HG03521 (cell line): ENCODE measurements around the gene HOXB3.
A peak's percentile ranks its signal among the peaks of the same experiment; 100 is the strongest.
"Not testable (repeated sequence)": the region's sequence is repeated elsewhere in the genome, so short reads cannot be mapped to it uniquely, and the experiment has no call there.

Source experiments
- ATAC-seq: cut with Tn5 transposase; IDR thresholded peaks from one replicate; pipeline ENCODE4 v1.9.1; 2021; ENCODE audit warnings: mild to moderate bottlenecking, moderate library complexity; ENCODE audit not compliant: unreplicated experiment

HOXB3 gene

DNA sequence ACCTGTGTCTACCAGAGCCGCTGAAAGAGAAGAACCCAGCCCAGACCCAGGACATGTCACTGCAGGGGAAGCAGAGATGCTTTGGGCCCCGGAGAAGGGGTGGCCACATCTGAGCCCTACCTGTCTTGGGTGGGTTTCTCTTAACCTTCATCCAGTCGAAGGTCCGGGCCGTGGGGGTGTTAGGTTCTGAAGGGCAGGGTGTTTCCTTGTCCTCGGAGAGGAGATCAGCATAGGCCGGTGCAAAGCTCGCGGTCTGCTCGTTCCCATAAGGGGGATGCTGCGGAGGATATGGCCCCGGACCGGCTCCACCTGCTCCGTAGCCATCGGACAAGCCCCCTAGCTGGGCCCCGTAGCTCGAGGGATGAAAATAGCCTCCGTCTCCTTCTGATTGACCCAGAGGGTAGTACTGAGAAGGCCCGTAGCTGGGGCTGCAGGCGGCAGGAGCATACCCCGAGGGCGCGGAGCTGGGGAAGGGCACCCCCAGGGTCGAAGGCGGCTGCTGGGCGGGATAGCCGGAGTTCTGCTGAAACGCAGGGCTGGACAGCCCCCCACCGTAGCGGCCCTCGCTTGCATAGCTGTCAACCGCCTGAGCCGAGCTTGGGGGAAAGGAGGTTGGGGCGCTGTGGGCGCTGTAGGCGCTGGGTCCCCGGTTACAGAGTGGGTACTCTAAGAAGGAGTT lies 59.7 kb downstream of the HOXB3 start:
- ATAC-seq = no peak

DNA sequence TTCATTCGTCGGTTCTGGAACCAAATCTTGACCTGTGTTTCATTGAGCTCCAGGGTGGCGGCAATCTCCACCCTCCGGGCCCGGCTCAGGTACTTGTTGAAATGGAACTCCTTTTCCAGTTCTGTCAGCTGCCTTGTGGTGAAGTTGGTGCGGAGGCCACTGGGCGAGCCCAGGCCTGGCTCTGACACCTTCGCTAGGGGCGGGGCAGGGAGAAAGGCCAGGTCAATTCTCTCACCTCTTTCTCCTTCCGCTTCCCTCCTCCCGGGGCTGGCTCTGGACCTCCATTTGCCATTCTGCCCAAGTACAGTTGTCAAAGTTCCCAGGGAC lies 60.4 kb downstream of the HOXB3 start:
- no peak for ATAC-seq

DNA sequence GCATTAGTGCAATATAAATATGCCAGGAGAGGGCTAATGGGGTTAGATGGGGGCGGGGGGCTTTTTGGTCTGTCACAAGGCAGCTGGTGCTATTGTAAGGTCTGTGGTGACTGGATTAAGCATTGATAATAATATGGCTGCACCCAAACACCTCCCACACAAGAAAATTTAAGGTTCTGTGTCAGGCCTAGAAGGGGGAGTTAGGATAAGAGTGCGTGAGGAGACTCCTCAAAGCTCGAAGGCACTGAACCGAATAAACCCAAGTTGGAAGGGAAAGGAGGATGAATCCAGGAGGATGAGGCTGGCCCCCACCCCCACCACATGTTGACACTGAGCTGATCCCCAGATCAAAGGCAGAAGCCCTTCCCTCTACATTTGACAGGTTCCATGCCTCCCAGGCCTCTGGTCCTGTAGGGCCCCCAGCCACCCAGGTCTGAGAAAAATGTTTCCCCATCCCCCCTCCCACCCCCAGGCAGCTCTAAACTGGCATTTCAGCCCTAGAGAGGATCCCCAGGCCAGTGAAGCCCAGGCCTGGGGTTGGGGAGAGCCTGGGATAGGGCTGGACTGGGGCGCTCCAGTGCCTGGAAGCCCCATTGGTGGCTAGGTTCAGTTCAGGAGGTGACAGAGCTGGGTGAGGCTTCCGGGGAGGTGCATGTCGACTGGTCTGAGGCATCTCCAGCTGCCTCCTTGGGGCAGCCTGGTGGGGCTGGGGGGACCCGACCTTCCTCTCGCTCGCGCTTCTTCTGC lies 60.9 kb downstream of the HOXB3 start:
- ATAC-seq = no peak

DNA sequence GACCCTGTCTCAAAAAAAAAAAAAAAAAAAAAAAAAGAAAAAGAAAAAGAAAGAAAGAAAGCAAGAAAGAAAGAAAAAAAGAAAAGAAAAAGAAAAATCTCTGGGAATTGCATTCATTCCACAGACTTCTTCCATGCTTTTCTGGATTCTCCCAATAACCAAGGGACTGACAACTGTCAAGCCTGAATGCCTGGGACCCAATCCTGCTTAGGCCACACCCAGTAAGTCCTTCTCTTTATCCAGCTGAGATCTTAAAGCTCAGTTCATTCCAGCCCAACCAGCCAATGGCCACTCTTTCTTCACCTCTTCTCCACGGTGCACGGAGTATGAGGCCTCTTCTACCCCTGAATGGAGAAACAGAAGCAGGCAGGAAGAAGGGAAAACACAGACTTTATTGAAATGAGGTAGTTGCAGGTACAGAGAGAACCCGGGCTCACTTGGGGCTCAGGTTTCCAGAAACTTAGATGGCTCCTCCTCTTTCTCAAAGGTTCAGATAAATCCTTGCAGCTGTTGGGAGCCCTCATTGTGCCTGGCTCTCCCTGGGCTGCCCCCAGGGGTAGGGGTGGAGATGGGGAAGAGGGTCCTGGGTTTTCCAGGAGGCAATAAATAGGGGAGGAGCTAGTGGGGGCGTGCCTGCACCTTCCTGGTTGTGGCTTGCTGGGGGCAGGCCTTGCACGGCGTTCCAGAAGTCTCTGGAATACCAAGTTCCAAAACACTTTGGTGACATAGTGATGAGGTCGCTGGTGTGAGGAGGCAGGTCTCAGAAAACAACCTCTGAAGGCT lies 61.7 kb downstream of the HOXB3 start:
- no peak for ATAC-seq

DNA sequence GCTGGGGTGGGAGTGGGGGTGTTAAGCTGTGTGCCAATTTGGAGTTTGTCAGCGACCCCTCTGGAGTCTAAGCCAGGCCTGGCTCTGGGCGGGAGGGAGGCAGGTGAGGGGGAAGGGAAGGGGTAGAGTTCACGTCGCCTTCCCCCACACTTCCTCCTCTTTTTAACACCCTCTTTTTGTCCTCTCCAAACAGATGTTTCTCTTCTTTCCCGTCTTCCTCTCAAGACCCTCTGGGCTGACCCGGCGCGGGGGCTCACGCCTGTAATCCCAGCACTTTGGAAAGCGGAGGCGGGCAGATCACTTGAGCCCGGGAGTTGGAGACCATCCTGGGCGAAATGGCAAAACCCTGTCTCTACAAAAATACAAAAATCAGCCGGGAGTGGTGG lies 62.5 kb downstream of the HOXB3 start:
- no peak for ATAC-seq

DNA sequence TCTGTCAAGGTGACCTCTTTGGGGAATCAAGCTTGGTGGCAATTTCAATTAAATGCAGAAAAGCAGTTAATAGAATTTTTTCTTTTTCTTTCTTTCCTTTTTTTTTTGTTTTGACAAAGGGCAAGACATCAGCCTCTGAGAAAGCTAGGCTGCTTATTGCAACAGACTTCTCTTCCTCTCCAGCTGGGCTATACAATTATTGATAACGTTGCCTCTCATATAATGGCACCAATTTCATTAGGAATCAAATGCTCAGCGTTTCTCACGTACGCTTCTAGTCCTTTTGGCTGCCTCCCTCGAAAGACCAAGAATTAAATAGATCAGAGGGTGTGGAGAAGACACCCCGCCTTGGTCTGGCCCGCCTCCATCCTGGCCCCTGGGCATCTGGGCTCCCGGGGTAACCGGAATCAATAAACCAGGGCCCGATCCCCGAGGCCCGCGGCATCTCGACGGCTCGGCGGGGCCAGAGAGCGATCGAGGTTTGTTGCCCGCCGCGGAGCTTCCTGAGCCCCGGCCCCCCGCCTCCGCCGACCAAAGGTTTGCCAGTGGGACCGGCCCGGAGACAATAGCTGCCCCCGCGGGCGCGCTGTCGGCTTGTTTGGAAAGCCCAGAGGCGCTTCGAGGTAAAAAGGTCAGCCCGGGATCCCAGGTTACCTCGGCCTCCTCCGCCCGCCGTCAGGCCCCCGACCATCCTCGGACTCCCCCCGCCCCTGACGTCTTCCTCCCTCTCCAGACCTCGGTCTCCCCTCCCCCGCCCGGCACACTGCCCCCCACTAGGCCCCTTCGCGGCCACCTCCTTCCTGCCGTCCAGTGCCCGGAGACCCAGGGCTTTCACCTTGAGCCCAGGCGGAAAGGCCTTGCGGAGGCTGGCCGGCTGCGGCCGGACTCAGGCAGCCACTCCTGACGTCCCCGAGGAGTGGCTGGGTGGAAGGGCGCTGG lies 63.2 kb downstream of the HOXB3 start:
- ATAC-seq = no peak

DNA sequence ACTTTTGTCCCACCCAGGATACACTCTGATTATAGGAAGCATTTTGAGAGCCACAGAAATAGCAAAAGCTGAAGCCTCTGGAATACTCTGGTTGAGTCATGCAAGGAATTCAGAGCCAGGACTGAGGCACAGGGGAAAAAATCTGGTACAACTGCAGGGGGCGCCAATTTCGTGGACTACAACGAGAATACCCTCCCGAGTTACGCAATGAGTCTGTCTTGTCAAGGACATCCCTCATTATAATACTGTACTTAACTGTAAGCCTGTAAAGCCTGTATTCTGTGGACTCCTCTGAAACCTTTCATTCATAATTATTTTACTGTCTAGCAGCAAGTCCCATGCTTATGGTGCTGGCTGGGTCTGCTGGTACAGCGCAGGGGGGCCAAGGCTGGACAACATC lies 67.0 kb downstream of the HOXB3 start:
- ATAC-seq = no peak

DNA sequence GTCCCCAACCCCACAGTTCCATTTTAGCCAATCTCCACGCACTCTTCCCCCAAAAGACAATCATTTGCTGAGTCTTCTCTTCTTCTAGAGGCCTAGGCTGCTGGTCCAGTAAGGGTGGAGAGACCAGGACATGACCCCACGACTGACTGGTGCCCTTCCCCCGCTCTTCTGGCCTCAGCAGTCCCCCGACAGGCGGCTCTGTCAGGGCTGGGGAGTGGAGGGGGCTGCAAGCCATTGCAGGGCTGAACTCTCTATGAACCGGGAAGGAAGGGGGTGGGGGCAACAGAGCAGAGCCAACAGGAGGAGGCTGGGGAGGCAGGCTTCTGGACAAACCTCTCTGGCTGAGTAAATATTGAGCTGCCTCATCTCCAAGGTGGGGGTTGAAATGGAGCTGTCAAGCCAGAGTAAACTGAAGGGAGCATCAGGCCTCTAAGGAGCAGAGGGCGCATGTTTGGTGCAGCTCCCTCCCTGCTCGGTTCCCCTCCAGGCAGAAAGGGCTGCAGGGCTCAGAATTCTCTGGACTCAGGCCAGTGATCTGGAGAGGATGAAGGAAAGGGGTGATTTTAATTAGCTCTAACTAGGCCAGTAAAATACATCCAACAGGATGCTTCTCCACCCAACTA lies 67.9 kb downstream of the HOXB3 start:
- ATAC-seq = no peak

DNA sequence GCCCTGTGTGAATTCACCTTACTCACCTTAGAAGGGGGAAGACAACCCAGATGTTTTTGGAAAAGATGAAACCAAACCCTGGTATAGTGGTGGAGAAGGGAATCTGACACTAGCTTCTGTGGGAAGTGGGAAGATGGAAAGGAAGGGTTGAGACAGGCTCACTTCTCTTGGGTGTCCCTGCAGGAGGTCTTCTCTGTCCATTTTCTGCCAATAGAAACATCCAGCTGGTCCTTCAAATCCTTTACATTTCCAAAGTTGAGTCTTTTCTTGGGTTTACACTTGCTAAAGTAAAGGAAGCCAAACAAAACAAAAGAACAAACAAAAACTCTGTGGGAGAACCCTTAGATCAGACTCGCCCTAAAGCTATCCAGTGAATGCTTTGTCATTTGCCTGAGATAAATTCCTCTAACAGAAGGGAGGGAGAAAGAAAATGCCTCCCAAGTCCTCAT lies 69.4 kb downstream of the HOXB3 start:
- no peak for ATAC-seq

DNA sequence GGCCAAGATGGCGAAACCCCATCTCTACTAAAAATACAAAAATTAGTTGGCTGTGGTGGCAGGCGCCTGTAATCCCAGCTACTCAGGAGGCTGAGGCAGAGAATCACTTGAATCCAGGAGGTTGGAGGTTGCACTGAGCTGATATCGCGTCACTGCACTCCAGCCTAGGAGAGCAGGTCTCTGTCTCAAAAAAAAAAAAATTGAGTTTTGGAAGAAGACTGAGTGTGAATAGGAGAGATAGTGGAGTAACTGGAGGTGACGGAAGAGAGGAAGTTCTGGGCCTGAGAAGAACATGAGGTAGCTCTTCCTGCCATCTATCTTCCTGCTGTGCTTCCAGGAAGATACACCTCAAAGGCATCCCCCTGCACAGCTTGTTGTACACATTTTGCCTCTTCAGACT lies 70.6 kb downstream of the HOXB3 start:
- ATAC-seq = no peak

DNA sequence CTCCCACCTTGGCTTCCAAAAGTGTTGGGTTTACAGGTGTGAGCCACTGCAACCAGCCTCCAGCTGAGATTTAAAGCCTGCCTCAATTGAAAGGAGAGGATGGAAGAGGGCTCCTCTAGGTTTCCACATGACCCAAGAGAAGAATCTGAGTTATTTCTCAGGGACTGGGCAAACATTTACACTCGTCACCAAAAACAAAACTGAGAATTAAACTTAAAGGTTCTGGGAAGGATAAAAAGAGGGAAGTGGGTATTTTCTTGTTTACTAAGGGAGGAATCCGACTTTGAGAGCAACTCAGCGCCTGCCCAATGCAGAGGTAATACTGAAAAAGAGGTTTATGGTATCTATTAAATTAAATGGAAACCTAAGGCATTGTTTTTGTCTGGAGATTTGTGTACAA lies 72.6 kb downstream of the HOXB3 start:
- ATAC-seq = no peak

DNA sequence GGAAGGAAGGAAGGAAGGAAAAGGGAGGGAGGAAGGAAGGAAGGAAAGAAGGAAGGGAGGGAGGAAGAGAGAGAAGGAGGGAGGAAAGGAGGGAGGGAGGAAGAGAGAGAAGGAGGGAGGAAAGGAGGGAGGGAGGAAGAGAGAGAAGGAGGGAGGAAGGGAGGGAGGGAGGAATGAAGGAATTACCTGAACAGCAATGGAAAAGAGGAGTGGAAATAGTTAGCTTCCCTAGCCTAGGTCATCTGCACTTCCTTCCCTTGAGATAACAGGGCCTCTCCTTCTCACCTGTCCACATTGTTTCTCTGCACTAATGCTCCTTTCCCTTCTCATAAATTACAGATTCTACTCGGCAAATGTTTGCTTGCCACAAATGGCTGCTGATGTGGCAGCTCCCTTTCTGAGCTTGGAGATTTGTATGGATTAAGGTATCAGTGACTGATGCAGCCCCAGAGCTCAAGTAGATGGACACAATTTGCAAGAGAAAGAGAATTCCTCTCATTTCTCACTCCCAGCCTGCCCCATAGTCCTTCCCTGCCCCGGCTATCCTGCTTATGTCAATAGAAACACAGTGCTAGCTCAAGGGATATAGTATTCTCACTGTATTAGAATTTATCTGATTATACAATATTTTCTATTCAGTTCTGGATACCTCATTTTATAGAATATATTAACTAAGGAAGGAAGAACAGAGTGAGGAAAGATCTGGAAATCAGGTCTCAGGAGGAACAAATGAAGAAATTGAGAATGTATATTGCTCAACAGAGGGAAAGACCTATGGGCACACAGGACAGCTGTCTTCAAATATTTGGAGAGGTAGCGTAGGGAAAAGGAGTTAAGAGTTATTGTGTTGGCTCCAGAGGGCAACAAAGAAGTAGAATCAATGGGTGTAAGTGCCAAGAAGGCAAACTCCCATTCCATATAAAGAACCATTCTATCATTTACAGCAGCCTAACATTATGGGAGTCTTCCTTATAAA lies 73.8 kb downstream of the HOXB3 start:
- no peak for ATAC-seq

DNA sequence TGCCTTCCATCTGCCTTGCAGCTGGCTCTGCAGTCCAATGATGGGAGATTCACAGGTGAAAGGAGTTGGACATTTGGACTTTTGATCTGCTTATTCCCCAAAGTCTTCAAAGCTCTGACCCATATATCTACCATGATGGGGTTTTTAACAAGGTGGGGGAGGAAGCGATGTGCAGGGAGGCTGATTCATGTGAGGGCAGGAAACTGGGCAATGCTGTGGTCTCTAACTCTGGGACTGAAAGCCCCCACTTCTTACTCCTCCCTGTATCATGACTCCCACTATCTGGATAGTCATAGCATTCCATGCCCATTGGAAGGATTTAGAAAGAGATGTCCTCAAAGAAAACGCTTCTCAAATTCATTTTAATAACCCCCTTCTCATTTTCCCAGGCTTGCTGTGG lies 75.6 kb downstream of the HOXB3 start:
- ATAC-seq = no peak

DNA sequence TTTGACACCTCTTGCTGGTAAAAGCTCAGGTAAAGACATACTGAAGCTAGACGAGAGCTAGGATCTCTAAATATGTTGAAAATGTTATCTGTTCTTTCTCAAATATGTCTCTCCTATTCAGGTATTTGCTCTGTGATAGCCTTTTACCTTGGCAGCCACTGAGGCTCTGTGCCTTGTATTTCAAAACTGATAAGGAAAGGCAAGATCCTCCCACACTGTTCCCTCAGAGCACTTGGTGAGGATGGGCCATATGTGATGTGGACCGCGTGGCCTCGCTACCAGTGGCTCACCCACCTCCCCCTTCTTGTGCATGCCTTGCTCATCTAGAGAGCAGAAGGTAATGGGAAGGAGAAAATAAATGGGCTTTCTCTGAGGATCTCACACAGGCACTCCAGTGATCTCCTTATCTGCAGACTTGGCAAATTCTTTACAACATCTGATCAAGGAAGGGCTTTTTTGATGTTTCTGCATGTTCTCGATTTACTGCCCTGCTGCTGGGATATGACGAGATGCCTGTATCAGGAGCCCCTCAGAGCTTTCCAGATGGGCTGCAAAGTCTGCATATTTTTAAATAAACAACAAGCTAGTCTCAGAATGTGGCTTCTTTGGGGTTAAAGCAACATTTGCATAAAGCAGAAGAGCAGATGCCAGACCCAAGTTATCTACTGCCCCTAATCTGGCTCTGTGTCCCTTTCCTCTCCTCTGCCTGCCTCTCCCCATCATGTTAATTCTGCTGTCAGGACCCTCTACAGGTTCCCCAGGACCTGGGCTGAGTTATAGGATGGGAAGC lies 76.2 kb downstream of the HOXB3 start:
- ATAC-seq = no peak

DNA sequence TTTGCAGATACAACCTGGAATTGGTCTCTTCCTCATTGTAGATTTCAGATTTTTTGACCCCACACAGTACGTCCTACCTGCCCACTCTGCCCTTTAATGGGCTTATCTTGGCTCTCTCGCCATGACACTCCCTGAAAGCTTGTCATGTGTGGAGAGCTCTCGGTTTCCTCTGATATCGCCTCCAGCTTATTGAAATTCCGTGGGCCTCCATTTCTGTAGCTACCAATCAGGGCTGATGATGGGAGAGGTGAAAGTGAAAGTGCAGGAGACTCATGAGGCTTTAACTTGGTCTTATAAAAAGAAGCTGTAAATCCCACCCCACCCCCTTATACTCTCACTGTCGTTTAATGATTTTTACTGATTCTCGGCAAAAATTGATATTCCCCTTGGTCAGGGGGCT lies 76.9 kb downstream of the HOXB3 start:
- no peak for ATAC-seq

DNA sequence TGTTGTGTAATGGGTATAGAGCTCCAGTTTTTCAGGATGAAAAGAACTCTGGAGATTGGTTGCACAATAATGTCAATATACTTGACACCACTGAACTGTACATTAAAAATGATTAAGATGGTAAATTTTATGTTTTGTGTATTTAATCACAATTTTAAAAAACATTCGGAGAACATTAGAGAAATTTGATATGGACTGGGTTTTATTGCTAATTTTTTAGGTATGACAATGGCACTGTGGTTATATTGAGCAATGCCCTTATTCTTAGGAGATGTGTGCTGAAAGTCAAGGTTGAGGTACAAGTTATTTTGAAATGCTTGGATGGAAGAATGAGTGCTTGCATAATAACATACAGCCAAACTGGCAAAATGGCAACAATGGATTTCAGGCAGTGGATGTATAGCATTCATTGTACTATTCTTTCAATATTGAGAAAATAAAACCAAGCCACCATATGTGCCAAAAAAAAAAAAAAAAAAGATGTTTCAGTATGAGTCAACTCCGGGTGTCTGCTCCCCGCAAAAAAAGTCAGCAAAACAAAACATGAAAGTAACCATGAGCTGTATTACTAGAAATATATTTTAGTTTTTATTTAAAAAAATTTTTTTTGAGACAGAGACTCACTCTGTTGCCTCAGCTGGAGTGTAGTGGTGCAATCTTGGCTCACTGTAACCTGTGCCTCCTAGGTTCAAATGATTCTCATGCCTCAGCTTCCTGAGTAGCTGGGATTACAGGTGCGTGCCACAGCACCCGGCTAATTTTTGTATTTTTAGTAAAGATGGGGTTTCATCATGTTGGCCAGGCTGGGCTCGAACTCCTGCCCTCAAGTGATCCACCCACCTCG lies 79.1 kb downstream of the HOXB3 start:
- peak; percentile 43 for ATAC-seq

DNA sequence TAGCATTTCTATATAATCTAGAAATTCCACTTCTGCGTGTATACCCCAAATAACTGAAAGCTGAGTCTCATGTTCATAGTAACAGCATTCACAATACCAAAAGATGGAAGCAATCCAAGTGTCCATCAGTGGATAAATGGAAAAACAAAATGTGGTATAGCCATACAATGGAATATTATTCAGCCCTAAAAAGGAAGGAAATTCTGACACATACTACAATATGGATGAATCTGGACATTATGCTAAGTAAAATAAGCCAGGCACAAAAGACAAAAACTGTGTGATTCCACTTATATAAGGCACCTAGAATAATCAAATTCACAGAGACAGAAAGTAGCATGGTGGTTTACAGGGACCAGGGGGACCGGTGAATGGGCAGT lies 79.7 kb downstream of the HOXB3 start:
- ATAC-seq = no peak

DNA sequence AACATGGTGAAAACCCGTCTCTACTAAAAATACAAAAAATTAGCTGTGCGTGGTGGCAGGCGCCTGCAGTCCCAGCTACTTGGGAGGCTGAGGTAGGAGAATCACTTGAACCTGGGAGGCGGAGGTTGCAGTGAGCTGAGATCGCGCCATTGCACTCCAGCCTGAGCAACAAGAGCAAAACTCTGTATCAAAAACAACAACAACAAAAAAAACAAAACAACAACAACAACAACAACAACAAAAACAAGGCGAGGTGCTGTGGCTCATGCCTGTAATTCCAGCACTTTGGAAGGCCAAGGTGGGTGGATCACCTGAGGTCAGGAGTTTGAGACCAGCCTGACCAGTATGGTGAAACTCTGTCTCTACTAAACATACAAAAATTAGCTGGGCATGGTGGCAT lies 80.3 kb downstream of the HOXB3 start:
- not testable (repeated sequence) for ATAC-seq
